Measurements from ENCODE around the gene DPCD.

DPCD gene

GRCh38 chr10:101646364-101646763 is 58.2 kb downstream of the DPCD start:
- POLR2A ChIA-PET, result no interaction called here

GRCh38 chr10:101647255-101647654 is 59.1 kb downstream of the DPCD start:
- ChIA-PET POLR2A (no interaction called here), CTCF (interaction anchor here (0.6 to 0.7 kb wide), 2 partner anchors 30 to 607 kb away, joined by 3 to 4 read pairs; no protein-coding TSS in a partner anchor)
- H3K4me3 ChIP-seq (ENCODE audit: low read depth, low read length), result no peak overlapping the region
- TF ChIP-seq CTCF (IDR thresholded peaks at IDR 0.05; ENCODE audit: insufficient read depth, low read length, missing control alignments), result no peak
- no peak for DNase-seq (ENCODE audit: low read depth, low spot score)

More at GRCh38 chr10:101646364-101646763, 58.2 kb downstream of the DPCD start:
- no peak for DNase-seq (ENCODE audit: low read depth, low spot score)
- no peak for TF ChIP-seq CTCF (IDR thresholded peaks at IDR 0.05; ENCODE audit: insufficient read depth, low read length, missing control alignments)
- H3K4me3 ChIP-seq (ENCODE audit: low read depth, low read length), result no peak overlapping the region
- CTCF ChIA-PET, result no interaction called here

- TF ChIP-seq CTCF (IDR thresholded peaks at IDR 0.05; ENCODE audit: insufficient read depth, low read length, missing control alignments), result no peak
- ChIA-PET CTCF (interaction anchor here (2.1 kb wide), 1 partner anchor 132 kb away, joined by 7 read pairs; no protein-coding TSS in a partner anchor), POLR2A (no interaction called here)
These were observed 61.5 kb downstream of the DPCD start for GRCh38 chr10:101649525-101650085.

GRCh38 chr10:101650863-101651262 is 62.7 kb downstream of the DPCD start:
- no peak for TF ChIP-seq CTCF (IDR thresholded peaks at IDR 0.05; ENCODE audit: insufficient read depth, low read length, missing control alignments)
- ChIA-PET POLR2A (no interaction called here), CTCF (interaction anchor here (2.1 kb wide), 1 partner anchor 130 kb away, joined by 7 read pairs; no protein-coding TSS in a partner anchor)
- no peak overlapping the region for H3K4me3 ChIP-seq (ENCODE audit: low read depth, low read length)
- no peak for DNase-seq (ENCODE audit: low read depth, low spot score)

More at GRCh38 chr10:101649525-101650085, 61.5 kb downstream of the DPCD start:
- no peak overlapping the region for H3K4me3 ChIP-seq (ENCODE audit: low read depth, low read length)
- no peak for DNase-seq (ENCODE audit: low read depth, low spot score)

- TF ChIP-seq CTCF (IDR thresholded peaks at IDR 0.05; ENCODE audit: insufficient read depth, low read length, missing control alignments), result no peak
- CTCF ChIA-PET, result no interaction called here
- POLR2A ChIA-PET, result no interaction called here
- no peak for DNase-seq (ENCODE audit: low read depth, low spot score)
- no peak overlapping the region for H3K4me3 ChIP-seq (ENCODE audit: low read depth, low read length)
These were observed 63.2 kb downstream of the DPCD start for GRCh38 chr10:101651336-101651735.

GRCh38 chr10:101653536-101653935 is 65.4 kb downstream of the DPCD start:
- no peak for TF ChIP-seq CTCF (IDR thresholded peaks at IDR 0.05; ENCODE audit: insufficient read depth, low read length, missing control alignments)
- DNase-seq (ENCODE audit: low read depth, low spot score), result no peak
- CTCF ChIA-PET, result interaction anchor here (0.9 kb wide), 1 partner anchor 128 kb away, joined by 4 read pairs; no protein-coding TSS in a partner anchor
- no peak overlapping the region for H3K4me3 ChIP-seq (ENCODE audit: low read depth, low read length)
- POLR2A ChIA-PET, result no interaction called here
